ENCODE data around the gene CCDC157.

GRCh38 chr22:30338802-30339201 is 18.0 kb upstream of the CCDC157 start:
- TF ChIP-seq CTCF (IDR thresholded peaks at IDR 0.05; ENCODE audit: low read length) (no peak), EZH2 (IDR thresholded peaks at IDR 0.05; ENCODE audit: borderline replicate concordance, low read length) (no peak)
